Cardiac fibroblast (primary cell): ENCODE results near the gene VAMP4.
"Not testable (repeated sequence)": the region's sequence is repeated elsewhere in the genome, so short reads cannot be mapped to it uniquely, and the experiment has no call there.

ENCODE experiments used
- DNase-seq, 2 donors: peaks; one replicate each; pipeline versions ENCODE4 v3.0.0 to v3.0.0-alpha.2; 2010; ENCODE audit warnings: low read depth in 2 of 2
- H3K4me3 ChIP-seq, 2 donors: replicated peaks in 1 of 2; 1 replicate in 1 of 2; 2 replicates in 1 of 2; pipeline ENCODE4 v1.5.1; 2011; ENCODE audit warnings: low read depth in 2 of 2, low read length in 2 of 2, mild to moderate bottlenecking in 2 of 2, moderate library complexity in 1 of 2
- CTCF ChIP-seq: IDR thresholded peaks from one replicate; pipeline ENCODE4 v1.5.1; 2011; ENCODE audit warnings: low read depth, mild to moderate bottlenecking, low read length, inconsistent platforms

The VAMP4 gene

GRCh38 chr1:171712341-171712740, 29.5 kb downstream of the VAMP4 start:
- no peak for DNase-seq
- no peak overlapping the region for H3K4me3 ChIP-seq
- TF ChIP-seq CTCF, result no peak

DNA sequence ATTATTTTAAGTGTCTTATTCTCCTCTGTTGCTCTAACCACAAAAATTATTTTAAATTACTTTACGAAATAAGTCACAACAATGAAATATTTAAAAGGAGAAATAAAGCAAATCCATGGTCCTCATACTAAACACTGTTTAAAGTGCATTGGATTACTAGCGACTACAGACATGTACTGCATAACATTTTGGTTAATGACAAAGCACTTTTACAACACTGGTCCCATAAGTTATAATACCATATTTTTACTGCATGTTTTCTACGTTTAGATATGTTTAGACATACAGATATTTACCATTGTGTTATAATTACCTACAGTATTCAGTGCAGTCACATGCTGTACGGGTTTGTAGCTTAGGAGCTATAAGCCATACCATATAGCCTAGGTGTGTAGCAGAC, 30.2 kb downstream of the VAMP4 start:
- no peak overlapping the region for H3K4me3 ChIP-seq
- no peak for TF ChIP-seq CTCF
- DNase-seq, result no peak

GRCh38 chr1:171707583-171707982, 34.3 kb downstream of the VAMP4 start:
- H3K4me3 ChIP-seq, result no peak overlapping the region
- peak in 1 of 2 donors; percentile 46 for DNase-seq
- no peak for TF ChIP-seq CTCF

DNA sequence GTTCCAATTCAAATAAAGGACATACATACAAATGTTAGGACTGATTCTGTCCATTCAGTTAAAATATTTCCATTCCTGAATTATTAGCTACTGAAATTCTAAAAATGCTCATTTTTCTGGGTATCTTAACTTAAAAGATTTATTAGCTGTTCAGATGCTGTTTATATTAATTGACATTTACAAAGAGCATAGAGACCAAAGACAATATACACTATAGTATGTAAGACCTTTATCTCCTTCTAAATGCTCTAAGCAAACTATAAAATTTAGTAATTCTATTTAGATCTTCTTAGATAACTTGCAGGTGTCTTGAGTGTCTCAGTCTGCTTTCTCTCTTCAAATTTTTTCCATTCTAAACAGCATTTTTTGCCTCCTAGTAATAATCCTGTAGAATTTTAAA, 39.3 kb downstream of the VAMP4 start:
- DNase-seq, result no peak
- no peak for TF ChIP-seq CTCF
- no peak overlapping the region for H3K4me3 ChIP-seq

- DNase-seq, result no peak
- TF ChIP-seq CTCF, result no peak
- no peak overlapping the region for H3K4me3 ChIP-seq
These were observed 42.3 kb downstream of the VAMP4 start for GRCh38 chr1:171699531-171699930.

DNA sequence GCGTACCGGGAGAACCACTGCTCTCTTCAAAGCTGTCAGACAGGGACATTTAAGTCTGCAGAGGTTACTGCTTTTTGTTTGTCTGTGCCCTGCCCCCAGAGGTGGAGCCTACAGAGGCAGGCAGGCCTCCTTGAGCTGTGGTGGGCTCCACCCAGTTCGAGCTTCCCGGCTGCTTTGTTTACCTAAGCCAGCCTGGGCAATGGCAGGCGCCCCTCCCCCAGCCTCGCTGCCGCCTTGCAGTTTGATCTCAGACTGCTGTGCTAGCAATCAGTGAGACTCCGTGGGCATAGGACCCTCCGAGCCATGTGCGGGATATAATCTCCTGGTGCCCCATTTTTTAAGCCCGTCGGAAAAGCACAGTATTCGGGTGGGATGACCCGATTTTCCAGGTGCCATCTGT, 46.1 kb downstream of the VAMP4 start:
- H3K4me3 ChIP-seq, DNase-seq: not testable (repeated sequence)

DNA sequence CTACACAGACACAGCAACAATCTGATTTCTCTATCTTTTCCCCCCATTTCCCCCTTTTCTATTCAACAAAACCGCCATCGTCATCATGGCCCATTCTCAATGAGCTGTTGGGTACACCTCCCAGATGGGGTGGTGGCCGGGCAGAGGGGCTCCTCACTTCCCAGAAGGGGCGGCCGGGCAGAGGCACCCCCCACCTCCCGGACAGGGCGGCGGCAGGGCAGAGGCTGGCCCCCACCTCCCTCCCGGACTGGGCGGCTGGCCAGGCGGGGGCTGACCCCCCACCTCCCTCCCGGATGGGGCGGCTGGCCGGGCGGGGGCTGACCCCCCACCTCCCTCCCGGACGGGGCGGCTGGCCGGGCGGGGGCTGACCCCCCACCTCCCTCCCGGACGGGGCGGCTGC, 48.3 kb downstream of the VAMP4 start:
- DNase-seq, H3K4me3 ChIP-seq: not testable (repeated sequence)

DNA sequence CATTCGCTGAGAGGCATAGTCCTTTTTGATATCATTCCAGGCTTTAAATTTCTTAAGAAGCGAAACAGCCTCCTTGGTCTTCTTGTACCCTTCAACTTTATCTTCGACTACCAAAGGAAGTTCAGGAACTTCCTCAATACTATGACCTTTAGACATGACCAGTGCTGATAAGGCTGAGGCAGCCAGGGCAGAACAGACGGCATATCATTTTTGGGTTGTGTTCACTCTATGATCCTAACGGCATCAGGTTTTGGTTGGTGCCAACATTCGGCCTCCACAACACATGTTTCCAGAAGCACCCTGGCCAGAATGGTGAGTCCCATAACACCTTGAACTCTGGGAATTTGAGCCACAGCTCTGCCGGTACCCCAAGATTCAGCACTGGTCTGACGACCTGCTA, 58.0 kb downstream of the VAMP4 start:
- no peak for DNase-seq
- TF ChIP-seq CTCF, result no peak
- no peak overlapping the region for H3K4me3 ChIP-seq
